ENCODE measurements around the gene KRTAP4-2.
"Not testable (repeated sequence)": the region's sequence is repeated elsewhere in the genome, so short reads cannot be mapped to it uniquely, and the experiment has no call there.

KRTAP4-2 gene

GRCh38 chr17:41199421-41200078 lies 21.5 kb upstream of the KRTAP4-2 start:
- no peak for DNase-seq (ENCODE audit: low spot score)
- in situ Hi-C loops (cut with MboI; ENCODE audit: low pct_unique_long_range_greater_than_20kb, low sequenced_read_pairs, unreplicated experiment) = no loop called here
- TF ChIP-seq CTCF (IDR thresholded peaks at IDR 0.05; ENCODE audit: extremely low read depth, insufficient read depth, missing control alignments) = no peak

GRCh38 chr17:41196068-41196467 lies 18.0 kb upstream of the KRTAP4-2 start:
- DNase-seq (ENCODE audit: low spot score) = peak; percentile 30
- in situ Hi-C loops (cut with MboI; ENCODE audit: low pct_unique_long_range_greater_than_20kb, low sequenced_read_pairs, unreplicated experiment) = no loop called here
- no peak for TF ChIP-seq CTCF (IDR thresholded peaks at IDR 0.05; ENCODE audit: extremely low read depth, insufficient read depth, missing control alignments)

DNA sequence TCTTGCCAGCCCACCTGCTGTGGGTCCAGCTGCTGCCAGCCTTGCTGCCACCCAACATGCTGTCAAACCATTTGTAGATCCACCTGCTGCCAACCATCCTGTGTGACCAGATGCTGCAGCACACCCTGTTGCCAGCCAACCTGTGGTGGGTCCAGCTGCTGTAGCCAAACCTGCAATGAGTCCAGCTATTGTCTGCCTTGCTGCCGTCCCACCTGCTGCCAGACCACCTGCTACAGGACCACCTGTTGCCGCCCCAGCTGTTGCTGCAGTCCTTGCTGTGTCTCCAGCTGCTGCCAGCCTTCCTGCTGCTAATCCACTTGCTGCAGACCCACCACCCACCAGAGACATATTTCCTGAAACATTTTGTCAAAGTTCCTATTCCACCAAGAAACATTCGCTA lies 12.3 kb upstream of the KRTAP4-2 start:
- TF ChIP-seq CTCF (IDR thresholded peaks at IDR 0.05; ENCODE audit: extremely low read depth, insufficient read depth, missing control alignments) = no peak
- in situ Hi-C loops (cut with MboI; ENCODE audit: low pct_unique_long_range_greater_than_20kb, low sequenced_read_pairs, unreplicated experiment) = no loop called here
- DNase-seq (ENCODE audit: low spot score) = no peak

DNA sequence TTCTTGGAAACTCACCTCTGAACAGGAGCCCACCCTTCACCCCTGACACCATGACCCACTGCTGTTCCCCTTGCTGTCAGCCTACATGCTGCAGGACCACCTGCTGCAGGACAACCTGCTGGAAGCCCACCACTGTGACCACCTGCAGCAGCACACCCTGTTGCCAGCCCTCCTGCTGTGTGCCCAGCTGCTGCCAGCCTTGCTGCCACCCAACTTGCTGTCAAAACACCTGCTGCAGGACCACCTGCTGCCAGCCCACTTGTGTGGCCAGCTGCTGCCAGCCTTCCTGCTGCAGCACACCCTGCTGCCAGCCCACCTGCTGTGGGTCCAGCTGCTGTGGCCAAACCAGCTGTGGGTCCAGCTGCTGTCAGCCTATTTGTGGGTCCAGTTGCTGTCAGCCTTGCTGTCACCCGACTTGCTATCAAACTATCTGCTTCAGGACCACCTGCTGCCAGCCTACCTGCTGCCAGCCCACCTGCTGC lies 11.9 kb upstream of the KRTAP4-2 start, which contains the start of gene KRTAP9-1:
KRTAP9-1 (plus strand) TSS at position 51 of the 482 bp plus-strand sequence; CDS start at position 51, 0 bp downstream.
- in situ Hi-C loops (cut with MboI; ENCODE audit: low pct_unique_long_range_greater_than_20kb, low sequenced_read_pairs, unreplicated experiment); DNase-seq (ENCODE audit: low spot score): not testable (repeated sequence)

DNA sequence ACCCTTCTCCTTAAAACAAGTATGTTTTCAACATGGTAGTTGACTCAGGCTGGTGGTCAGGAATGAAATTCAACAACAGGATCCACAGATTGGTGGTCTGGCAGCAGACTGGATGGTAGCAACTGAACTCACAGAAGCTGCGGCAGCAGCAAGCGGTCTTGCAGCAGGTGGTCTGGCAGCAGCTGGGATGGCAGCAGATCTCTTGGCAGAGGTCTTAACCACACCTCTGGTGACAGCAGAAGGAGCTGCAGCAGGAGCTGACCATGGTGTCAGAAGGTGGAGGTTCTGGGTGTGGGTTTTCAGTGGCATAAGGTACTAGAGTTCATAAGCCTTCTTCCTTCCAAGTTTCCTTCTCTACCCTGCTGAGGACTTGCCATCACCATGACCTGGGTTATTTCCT lies 8.9 kb upstream of the KRTAP4-2 start:
- TF ChIP-seq CTCF (IDR thresholded peaks at IDR 0.05; ENCODE audit: extremely low read depth, insufficient read depth, missing control alignments) = no peak
- in situ Hi-C loops (cut with MboI; ENCODE audit: low pct_unique_long_range_greater_than_20kb, low sequenced_read_pairs, unreplicated experiment) = no loop called here

DNA sequence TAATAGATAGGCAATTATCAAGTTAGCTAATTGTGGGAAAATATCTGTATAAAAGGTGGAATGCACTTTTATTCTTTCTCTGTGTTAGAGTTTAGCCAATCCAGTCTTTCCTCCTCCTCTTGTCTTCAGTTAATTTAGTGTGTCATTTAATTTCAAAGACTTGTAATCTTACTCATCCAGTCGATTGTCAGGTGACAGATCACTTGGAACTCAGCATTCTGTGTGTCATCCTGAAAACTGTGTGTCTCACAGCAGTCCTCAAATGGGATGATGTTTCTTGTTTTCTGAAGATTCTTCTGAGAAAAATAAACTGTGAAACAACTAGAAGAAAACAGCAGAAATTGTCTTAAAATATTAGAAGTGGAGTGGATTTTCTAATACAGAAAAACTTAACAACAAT lies 7.0 kb upstream of the KRTAP4-2 start:
- no peak for DNase-seq (ENCODE audit: low spot score)
- in situ Hi-C loops (cut with MboI; ENCODE audit: low pct_unique_long_range_greater_than_20kb, low sequenced_read_pairs, unreplicated experiment) = no loop called here
- no peak for TF ChIP-seq CTCF (IDR thresholded peaks at IDR 0.05; ENCODE audit: extremely low read depth, insufficient read depth, missing control alignments)

More for the DNA sequence above, 8.9 kb upstream of the KRTAP4-2 start:
- DNase-seq (ENCODE audit: low spot score) = no peak

DNA sequence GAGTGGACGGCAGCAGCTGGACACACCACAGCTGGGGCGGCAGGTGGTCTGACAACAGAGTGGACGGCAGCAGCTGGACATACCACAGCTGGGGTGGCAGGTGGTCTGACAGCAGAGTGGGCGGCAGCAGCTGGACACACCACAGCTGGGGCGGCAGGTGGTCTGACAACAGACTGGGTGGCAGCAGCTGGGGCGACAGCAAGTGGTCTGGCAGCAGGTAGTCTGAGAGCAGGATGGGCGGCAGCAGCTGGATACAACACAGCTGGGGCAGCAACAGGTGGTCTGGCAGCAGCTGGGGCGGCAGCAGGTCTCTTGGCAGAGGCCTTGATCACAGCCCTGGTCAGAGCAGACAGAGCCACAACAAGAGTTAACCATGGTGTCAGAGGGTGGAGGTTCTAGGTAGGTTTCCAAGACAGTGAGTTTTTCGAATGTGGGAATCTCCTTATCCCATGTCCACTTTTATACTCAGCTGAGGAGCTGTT lies 6.5 kb upstream of the KRTAP4-2 start, which contains the start of gene KRTAP4-1:
KRTAP4-1 (minus strand) TSS at position 432 of the 482 bp plus-strand sequence; CDS start at position 375, 57 bp downstream.
- no peak for DNase-seq (ENCODE audit: low spot score)
- in situ Hi-C loops (cut with MboI; ENCODE audit: low pct_unique_long_range_greater_than_20kb, low sequenced_read_pairs, unreplicated experiment) = no loop called here
- no peak for TF ChIP-seq CTCF (IDR thresholded peaks at IDR 0.05; ENCODE audit: extremely low read depth, insufficient read depth, missing control alignments)

Data from GM13977 (cell line).